ENCODE data around the gene GATA2.

Gene GATA2

GRCh38 chr3:128501431-128501830 is 8.4 kb upstream of the GATA2 start:
- DNase-seq, result no peak

- DNase-seq, result no peak
These were observed 7.6 kb upstream of the GATA2 start for GRCh38 chr3:128500556-128500955.

- no peak for DNase-seq
These were observed 6.8 kb upstream of the GATA2 start for GRCh38 chr3:128499724-128500275.

GRCh38 chr3:128498901-128499530 is 6.0 kb upstream of the GATA2 start:
- DNase-seq, result no peak

- DNase-seq, result peak; percentile 35
These were observed 5.2 kb upstream of the GATA2 start for GRCh38 chr3:128498127-128498626.

GRCh38 chr3:128497305-128498126 is 4.5 kb upstream of the GATA2 start:
- peak; percentile 92 for DNase-seq

GRCh38 chr3:128496602-128497304 is 3.8 kb upstream of the GATA2 start:
- DNase-seq, result peak; percentile 29

GRCh38 chr3:128496019-128496601 is 3.1 kb upstream of the GATA2 start:
- no peak for DNase-seq

GRCh38 chr3:128495435-128495970 is 2.5 kb upstream of the GATA2 start:
- peak; percentile 87 for DNase-seq

GRCh38 chr3:128494367-128494650 is 1.3 kb upstream of the GATA2 start:
- DNase-seq, result no peak

- DNase-seq, result peak; percentile 51
These were observed 767 bp upstream of the GATA2 start for GRCh38 chr3:128493570-128494366.

GRCh38 chr3:128491941-128492670 is 895 bp downstream of the GATA2 start:
- DNase-seq, result peak; percentile 56

- DNase-seq, result no peak
These were observed 1.4 kb downstream of the GATA2 start for GRCh38 chr3:128491691-128491940.

GRCh38 chr3:128490915-128491690 is 1.9 kb downstream of the GATA2 start:
- peak; percentile 56 for DNase-seq

- no peak for DNase-seq
These were observed 2.4 kb downstream of the GATA2 start for GRCh38 chr3:128490650-128490914.

- peak; percentile 69 for DNase-seq
These were observed 2.9 kb downstream of the GATA2 start for GRCh38 chr3:128489927-128490649.

GRCh38 chr3:128489674-128489926 is 3.4 kb downstream of the GATA2 start:
- DNase-seq, result peak; percentile 51

- DNase-seq, result peak; percentile 78
These were observed 3.9 kb downstream of the GATA2 start for GRCh38 chr3:128488991-128489673.

- DNase-seq, result peak; percentile 73
These were observed 4.4 kb downstream of the GATA2 start for GRCh38 chr3:128488636-128488990.
